NOMO-1 treated with DMSO at 0.1 percent for 48 hours (cell line): ENCODE results near the gene KCNK4.
"Not testable (repeated sequence)": the region's sequence is repeated elsewhere in the genome, so short reads cannot be mapped to it uniquely, and the experiment has no call there.

ENCODE experiments used
- DNase-seq: peaks from one replicate; lab custom pipeline; 2025; ENCODE audit not compliant: unreplicated experiment; lab: John Stamatoyannopoulos, UW

Gene KCNK4

DNA sequence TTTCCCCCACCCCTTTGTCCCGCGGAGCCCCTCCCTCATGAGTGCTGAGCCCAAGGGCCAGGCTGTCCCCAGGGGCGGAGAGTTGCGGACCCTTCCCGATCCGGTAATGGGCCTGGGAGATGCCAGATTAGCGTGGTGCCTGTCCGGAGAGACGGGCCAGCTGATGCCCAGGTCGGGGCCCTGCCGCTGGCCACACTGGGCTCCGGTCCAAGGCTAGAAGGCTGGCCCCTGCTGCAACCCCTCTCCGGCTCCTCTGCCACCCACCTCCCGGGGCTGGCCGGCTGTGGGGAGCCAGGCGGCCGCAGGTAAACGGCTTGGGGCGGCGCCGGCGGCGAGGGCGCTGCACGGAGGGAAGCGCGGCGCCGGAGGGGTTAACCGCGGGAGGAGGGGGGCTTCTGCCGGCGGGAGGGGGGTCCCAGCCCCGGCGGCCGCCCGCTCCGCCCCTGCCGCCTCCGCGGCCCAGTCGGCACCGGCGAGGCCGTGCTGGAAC lies at the start of gene KCNK4:
Gene KCNK4, plus strand, starts transcription at position 41 of the 490 bp plus-strand sequence. CDS start 1,717 bp downstream, outside the sequence.
- no peak for DNase-seq

DNA sequence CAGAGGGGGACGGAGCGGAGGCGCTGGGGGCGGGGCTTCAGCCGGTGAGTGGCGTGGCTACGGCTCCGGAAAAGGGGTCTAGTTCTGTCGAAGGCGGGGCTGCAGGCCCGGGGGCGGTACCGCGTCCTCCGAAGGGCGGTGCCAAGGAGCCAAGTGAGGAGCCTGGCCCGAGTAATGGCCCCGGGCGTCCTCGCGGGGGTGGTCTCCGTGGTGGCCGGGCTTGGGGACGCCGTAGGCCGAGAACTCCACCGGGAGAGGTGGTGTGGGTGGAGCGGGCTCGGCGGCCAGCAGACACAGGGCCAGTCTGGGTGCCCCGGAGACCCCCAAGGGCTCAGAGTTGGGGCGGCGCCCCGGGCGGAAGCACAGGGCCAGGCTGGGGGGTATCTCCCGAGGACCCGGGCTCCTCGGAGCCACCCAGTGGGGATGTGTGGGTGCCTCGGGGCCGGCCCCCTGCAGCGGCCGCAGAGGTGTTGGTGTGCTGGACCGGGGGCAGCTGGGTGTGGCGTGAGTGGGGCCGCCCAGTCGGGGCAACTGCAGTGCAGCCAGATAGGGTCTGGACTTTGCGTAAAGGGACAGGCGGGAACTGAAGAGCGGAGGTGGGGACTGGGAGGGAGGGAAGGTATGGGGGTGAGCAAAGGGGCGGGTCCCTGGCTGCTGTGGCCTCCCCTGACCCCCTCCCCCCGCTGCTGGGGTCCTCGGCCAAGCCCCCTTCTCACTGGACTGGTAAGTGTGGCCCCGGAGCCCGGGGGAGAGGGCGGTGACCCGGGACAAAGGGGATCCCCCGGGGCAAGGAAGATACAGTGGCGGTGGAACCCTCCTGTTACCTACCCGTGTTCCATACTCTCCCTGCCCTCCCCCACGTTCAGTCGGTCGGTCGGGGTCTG lies 49.4 kb upstream of the KCNK4 start:
- peak; percentile 99 for DNase-seq

DNA sequence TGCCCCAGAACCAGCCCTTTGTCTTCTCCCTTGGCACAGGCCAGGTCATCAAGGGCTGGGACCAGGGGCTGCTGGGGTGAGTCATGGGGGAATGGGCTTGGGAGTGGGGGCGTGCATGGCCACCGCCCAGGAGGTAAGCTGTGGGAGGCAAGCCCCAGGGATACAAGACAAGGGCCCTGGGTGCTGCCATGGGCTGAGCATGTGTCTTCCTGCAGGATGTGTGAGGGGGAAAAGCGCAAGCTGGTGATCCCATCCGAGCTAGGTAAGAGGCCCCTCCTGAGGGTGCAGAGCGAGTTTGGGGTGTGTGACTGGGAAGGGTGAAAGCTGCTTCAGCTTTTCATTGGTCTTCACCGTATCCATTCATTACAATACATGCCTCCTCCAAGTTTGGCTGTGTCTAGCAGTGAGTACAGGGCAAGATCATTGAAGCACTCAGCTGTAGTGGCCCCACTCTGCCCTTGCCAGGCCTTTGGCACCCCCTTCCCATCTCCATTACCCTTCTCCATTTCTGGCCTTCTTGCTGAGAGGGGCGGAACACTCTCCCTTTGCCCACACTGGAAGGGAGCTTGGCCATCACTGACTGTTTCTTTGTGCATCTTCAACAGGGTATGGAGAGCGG lies 47.8 kb upstream of the KCNK4 start:
- DNase-seq: no peak

DNA sequence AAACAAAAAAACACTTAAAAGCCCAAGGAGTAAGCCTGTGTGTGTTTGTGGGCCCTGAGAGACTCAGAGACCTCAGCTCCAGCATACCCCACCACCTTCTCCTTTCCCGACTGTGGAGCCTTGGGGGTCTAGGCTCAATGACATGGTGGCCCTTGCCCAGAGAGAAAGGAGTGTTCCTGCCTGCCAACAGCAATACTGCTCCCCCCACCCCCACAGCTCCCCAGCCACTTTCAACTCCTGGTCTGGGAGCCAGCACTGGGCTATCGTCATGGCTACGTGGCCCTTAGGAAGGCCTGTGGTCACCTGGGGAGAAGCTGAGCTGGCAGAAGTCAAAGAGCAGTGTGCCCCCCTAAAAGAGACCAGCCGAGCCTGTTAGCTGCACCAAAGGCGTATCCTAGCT lies 47.0 kb upstream of the KCNK4 start:
- DNase-seq: no peak

DNA sequence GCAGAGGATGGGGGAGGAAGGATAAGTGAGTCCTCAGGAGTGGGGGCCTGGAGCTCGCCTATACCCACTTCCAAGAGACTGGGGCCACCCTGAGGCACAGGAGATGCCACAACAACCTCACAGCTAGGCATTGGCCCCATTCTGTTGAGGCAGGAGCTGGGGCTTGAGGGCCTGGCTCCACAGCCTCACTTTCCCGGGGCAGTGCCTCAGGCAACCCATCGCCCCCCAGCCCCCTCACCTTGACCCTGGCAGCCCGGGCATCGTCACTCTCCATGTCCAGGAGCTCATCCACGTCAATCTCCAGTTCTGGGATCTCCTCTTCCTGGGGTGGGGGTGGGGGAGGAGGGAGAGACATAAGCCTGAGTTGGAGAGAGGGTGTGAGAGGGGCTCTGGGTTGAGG lies 46.1 kb upstream of the KCNK4 start:
- no peak for DNase-seq

DNA sequence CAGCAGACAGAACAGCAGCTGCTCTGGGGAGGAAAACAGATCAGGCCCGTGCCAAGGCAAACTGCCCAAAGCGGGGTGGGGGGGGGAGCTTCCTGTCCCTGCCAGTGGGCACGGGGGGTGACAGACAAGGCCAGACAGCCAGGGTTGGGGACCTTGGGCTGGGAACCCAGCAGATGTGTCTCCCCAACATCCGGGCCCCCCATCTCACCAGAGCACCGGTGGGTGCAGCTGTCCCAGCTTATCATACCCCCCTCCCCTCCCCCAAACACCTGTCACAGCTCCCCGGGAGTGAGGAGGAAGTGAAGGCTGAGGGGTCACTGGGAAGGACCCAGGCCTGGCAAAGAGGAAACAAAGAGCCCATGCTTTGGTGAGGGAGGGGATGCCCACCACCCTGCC lies 45.7 kb upstream of the KCNK4 start:
- no peak for DNase-seq

DNA sequence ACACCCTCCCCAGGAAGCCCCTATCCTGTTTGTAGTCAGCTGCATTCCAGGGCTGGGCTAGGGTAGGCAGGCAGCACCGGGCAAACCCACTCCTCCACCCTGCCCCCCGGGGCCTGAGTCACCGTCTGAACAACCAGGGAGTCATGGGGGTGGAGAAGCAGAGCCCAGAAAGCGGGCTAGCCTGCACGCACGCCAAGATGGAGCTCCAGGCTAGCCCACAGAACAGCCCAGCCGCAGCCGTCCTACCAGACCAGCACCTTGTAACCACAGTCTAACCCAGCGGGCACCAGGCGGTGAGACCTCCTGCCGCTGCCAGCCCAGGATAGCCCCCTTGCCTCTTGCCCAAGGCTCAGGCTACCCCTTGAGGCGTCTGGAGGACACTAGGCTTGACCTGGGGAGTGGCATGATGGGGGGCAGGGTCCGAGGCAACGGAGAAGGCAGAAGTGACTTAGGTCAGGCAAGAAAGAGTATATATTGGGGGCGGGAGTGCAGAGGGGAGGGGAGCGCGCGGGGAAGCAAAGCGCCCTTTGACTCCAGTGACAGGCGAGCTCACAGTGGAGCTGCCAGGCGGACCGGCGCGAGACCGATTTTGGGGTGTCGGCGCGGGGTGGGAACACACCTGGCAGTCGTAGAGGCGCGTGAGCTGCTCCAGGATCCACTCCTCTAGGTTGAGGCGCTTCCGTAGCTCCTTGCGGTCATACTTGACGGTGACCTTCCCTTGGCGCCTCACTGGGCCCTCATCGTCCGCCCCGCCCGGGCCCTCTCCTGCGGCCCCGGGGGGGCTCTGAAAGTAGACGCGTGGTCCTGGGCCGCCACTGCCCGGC lies 45.1 kb upstream of the KCNK4 start:
- DNase-seq: peak; percentile 47

DNA sequence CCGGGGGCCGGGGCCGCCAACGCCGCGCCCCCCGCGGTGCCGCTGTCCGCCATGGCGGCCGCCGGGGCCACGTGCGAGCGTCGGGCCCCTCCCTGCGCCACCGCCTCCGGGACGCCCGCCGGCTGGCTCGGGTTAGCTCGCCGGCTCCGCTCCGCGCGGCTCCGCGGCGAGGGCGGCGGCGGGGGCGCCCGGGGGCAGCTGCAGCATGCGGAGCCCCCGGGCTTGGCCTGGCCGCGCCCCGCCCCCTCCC lies 44.6 kb upstream of the KCNK4 start:
- DNase-seq: not testable (repeated sequence)

DNA sequence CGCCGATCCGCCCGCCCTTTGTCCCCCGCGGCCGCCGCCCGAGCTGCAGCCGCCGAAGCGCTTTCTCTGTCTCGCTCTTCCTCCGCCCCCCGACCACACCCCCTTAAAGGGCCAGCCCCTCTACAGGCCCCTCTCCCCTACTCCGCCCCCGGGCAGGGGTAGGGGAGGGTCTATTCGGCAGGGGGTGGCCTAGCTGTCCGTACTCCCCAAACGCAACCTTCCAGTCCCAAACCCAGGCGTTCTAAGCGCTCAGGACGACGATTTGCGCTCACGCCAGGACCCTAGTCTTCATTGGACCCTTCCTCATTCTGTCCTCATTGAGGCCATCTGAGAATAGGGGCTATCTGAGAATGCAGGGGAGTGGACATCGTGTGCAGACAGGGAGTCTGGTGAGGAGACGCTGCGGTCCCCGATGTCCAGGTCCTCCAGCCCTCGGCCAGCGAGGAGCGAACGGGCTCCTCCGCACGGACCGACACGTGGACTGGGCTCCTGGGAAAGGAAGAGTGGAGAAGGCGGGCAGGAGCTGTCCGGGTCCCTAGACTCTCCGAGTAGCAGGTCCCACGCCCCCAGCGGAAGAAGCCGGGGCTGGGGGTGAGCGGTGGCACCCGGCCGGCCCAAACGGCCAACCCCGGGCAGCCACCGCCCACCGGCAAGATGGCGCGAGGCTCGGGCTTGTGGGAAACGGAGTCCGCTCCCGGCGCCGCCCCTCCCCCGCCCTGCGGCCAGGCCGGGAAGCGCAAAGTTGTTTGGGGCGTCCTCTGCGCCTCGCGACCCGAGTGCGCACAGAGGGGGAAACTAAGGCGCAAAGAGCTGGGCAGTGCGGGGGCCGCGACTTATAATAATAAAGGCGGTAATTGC lies 44.0 kb upstream of the KCNK4 start, which contains the start of gene PPP1R14B:
Gene PPP1R14B, minus strand, starts transcription at position 73 of the 858 bp plus-strand sequence. CDS start 270 bp downstream, outside the sequence.
- peak; percentile 87 for DNase-seq

DNA sequence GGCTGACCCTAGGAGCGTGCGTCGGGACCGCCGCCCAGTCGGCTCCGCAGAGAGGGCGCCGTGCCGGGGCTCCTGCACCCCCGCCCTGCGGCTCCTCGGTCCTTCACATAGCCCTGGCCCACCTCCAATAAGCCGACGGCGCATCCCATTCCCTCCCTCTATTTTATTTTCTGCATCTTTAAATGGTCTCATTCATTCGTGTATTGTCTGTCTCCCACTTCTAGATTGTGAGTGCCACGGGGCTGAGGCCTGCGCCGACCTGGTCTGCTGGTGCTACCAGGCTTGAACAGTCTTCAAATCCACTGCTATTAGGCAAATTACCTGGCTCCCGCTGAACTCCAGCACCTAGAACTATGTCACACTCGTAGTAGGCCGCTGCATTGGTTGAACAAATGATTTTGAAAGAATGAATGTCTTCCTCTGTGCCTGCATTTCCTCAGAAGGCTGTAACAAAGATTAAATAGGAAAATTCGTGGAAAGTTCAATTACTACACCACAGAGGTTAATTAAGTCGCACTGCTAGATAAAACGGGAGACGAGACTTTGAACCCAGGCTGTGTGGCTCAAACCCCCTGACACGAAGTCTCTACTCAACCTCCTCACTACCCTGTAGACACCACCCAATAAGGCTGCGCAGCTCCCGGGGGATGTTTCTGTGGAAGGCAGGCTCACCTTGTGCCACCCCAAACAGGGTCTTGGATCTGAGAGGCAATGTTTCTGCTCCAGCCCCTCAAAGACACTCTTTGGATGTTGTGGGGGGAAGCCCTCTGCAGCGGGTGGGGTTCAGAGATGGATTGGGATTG lies 43.2 kb upstream of the KCNK4 start:
- DNase-seq: no peak

DNA sequence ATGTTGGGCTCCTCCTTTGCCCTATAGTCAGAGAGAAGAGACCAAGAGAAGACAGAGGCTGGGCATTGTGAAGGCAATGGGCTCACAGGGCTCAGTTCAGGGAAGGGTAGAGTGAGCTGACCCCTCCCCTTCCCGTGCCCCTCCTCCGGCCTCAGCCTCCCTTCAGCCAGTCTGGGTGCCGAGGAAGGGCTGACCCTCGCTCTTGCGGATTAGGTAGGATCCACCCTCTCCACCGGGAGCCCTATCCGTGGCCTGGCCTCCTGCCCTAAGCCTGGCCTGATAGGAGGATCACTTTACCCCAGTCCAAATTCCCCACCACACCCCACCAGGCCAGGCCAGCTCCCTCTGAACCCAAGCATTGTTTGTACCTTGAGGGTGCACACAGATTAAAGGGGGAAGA lies 42.5 kb upstream of the KCNK4 start:
- DNase-seq: no peak

DNA sequence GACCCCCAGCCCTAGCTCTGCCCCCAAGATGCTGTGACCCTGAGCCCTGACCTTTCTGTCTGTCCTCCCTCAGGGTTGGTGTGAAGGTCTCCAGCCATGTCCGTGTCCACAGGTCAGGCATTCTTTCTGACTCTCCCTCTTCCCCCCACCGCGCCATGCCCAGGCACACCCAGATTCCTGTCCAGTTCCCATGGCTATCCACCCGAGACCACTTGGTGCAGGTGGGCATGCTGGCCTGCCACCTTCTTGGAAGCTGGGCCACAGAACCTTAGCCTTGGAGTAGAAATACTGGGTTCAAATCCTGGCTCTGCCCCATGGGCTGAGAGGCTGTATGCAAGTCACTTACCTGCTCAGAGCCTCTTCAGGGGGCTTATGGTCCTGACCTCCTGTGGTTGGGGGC lies 42.1 kb upstream of the KCNK4 start:
- no peak for DNase-seq

DNA sequence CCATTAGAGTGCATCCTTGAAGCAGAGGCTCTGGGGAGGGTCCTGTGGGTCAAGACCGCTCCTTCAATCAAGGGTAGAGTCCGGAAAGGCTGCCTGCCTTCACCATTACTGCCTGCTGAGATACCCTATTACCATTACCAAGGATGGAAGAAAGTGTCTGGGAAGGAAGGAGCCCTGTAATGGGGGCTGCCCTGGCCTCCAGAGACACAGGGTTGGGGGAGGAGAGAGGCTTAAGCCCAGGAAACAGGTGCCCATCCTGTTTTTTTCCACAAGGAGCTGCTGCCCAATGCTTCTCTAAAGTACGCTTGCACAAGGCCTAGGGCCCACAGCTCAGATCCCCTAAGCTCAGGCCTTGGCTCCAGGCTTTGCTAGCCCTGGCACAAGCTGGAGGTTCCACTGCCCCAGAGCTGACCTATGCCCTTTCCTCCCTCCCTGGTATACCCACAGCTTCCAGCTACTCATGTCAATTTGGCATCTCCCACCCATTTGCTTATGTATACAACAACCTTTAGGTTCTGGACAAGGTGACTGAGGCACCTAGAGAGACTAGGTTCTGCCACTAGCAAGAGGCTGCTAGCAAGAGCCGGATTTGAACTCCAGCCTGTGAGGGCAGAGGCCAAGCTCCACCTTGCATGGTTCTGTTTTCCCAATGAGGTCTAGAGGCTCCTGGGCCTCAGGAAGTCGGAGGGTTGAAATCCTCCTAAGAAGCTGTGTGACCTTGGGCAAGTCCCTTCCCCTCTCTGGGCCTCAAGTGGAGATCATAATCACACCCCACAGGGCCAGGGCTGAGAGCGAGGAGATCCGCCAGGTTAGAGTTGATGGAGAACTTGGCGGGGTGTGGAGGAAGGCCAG lies 41.3 kb upstream of the KCNK4 start:
- no peak for DNase-seq

DNA sequence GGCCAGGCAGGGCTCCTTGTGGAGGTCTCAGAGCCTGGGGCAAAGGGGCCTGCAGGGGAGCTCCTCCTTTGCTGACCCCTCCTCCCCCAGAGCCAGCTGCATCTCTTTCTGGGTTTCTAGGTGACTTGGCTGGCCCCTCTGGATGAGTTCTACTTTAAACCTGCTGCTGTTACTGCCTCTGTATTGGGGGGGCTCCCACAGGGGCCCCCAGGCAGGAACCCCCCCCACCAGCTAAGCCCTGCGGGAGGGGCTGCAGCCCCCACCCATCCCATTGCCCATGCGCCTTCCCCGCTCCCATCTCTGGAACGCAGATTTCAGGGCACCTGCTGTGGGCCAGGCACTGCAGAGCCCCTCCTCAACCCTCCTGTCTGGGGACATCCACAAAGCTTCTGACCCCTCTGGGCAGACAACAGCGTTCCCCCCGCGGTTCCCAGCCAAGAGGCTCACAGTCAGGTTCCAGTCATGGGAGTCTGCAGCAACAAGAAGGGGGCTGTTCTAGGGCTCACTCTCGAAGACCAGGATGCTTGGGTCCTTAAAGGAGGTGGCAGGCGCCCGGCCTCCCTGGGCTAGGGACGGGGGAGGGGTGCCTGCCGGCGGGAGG lies 40.6 kb upstream of the KCNK4 start:
- no peak for DNase-seq

DNA sequence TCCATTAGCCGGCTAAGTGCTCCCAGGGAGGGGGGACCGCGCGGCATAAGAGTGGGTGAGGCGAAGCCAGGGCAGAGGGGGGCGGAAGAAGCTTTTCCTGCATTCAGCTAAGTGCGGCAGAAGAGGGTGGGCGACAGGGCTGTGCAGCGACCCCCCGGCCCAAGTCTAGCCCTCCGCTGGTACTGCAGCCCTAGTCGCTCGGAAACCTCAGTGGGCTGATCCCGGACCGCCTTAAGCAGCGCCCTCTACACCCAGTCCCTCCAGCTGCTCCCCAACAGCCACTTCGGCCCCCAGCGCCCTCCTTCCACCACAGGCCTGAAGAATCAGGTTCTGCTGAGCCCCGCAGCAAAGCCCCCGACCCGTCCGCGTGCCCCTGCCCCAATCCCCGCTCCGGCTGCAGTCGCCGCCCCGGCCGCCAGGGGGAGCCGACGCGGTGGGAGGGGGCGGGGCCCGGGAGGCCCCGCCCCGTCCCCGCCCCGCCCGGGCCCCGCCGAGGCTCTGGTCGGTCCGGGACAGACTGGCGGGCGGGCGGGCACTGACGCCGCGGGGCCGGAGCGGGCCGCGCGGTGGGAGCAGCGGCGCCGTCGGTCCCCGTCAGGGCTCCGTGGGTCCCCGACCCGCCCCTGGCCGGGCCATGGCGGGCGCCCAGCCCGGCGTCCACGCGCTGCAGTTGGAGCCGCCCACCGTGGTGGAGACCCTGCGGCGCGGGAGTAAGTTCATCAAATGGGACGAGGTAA lies 39.9 kb upstream of the KCNK4 start, which contains the start of gene PLCB3:
Gene PLCB3, plus strand, starts transcription at position 515 of the 737 bp plus-strand sequence. Its CDS starts 120 bp downstream, at position 635.
- DNase-seq: peak; percentile 18

DNA sequence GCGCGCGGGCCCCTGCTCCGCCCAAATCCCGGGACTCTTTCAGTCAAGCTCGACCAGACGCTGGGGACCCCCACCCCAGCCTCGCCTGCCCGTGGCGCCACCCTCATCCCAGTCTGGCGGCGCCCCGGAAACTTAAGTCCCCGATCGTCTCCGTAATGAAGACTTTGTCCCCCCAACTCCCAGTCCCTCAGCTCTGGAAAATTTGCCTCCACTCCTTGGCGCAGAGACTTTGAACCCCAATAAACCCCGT lies 39.4 kb upstream of the KCNK4 start:
- no peak for DNase-seq

DNA sequence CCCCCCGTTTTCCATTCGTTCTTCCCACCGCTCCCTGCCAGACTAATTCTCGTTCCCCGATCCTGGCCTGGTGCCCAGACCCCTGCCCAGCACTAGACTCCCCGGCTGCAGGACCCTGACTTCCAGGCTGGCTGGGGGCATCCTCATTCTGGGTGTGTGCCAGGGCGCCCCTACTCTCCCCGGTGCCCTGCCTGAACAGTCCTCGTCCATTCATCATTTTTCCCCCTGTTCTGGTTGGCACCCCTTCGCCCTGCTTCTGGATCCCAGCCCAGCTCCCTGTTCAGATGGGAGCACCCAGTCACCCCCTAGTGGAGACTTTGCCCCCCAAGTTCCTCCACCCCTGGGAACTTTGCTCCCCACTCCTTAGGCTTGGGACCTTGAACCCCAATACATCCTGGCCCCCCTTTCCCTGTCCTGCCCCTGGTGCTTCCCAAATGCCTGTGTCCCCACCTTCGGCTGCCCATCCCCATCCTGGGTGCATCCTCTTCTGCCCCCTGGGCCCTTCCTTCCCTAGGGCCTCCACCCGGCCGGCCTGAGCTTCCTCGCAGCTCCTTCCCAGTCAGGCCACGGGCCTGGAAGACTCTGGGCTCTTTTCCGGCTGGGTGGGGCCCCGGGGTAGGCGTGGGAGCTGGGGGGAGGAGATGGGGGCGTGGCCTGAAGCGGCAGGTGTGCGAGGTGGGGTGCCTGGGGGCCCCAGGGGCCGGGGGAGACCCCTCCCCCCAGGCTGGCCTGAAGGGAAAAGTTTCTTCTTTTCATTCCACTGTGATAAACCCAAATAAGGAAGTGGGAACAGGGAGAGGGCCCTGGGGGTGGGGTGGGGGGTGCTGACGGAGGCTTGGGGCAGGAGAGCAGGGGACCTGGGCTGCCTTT lies 38.9 kb upstream of the KCNK4 start:
- no peak for DNase-seq
